ENCODE results near the gene TRIM41.
"Not testable (repeated sequence)": the region's sequence is repeated elsewhere in the genome, so short reads cannot be mapped to it uniquely, and the experiment has no call there.

TRIM41 gene

DNA sequence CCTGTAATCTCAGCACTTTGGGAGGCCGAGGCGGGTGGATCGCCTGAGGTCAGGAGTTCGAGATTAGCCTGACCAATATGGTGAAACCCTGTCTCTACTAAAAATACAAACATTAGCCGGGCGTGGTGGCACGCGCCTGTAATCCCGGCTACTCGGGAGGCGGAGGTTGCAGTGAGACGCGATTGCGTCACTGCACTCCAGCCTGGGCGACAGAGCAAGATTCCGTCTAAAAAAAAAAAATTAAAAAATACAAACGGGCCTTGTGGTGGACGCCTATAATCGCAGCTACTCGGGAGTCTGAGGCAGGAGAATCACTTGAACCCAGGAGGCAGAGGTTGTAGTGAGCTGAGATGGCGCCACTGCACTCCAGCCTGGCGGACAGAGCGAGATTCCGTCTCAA is 14.1 kb upstream of the TRIM41 start:
- not testable (repeated sequence) for DNase-seq (ENCODE audit: insufficient read length, low spot score); FAIRE-seq

DNA sequence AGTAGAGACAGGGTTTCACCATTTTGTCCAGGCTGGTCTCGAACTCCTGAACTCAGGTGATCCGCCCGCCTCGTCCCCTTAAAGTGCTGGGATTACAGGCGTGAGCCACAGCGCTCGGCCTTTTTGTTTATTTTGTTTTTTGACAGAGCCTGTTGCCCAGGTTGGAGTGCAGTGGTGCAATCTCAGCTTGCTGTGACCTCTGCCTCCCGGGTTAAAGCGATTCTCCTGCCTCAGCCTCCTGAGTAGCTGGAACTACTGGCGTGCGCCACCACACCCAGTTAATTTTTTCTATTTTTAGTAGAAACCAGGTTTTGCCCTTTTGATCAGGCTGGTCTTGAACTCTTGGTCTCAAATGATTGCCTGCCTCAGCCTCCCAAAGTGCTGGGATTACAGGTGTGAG is 12.9 kb upstream of the TRIM41 start:
- FAIRE-seq; DNase-seq (ENCODE audit: insufficient read length, low spot score): not testable (repeated sequence)

DNA sequence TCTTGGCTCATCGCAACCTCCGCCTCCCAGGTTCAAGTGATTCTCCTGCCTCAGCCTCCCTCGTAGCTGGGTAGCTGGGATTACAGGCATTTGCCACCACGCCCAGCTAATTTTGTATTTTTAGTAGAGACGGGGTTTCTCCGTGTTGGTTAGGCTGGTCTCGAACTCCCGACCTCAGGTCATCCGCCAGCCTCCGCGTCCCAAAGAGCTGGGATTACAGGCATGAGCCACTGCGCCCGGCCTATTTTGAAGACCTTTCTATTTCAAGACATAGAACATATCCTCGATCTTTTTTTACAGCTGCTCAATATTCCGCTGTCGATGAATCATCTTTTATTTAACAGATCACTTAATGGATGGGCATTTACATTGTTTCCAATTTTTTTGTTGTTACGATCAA is 12.4 kb upstream of the TRIM41 start:
- FAIRE-seq, result not testable (repeated sequence)

DNA sequence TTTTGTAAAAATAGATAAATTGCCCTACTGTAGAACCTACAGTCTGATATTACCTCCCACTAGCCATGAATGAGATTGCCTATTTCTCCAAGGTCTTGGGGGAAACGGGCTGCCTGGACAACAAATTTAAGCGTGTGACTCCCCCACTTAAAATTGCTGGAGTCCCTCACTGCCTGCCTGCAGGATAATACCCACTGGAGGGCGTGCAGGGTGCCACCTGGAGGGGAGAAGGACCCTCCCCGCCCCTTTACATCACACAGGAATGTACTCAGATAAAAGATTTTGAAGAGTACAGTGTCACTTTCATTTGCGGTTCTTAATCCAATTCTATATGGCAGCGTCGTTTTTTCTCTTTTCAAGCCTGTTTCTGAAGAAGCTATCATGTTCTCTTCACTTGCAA is 11.9 kb upstream of the TRIM41 start:
- DNase-seq (ENCODE audit: insufficient read length, low spot score) (no peak), FAIRE-seq (no peak)

More for the DNA sequence above, 12.4 kb upstream of the TRIM41 start:
- DNase-seq (ENCODE audit: insufficient read length, low spot score), result not testable (repeated sequence)

DNA sequence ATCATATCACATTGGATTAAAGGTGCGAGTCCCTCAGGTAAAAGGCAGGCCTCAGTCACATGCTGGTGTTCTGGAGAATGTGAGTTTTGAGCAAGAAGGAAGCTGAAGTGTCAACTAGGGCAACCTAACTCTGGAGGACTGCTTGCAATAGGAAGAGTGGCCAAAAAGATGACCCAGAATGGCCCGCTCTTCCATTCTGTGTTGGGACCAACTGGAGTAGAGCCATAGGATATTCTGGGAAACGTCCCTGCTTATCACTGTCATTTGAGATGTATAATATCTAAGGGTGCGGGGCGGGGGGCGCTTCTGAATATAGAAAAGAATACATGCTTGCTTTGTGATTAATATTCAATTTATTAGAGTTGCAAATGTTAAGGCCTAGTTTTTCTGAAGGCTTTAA is 11.0 kb upstream of the TRIM41 start:
- no peak for FAIRE-seq

DNA sequence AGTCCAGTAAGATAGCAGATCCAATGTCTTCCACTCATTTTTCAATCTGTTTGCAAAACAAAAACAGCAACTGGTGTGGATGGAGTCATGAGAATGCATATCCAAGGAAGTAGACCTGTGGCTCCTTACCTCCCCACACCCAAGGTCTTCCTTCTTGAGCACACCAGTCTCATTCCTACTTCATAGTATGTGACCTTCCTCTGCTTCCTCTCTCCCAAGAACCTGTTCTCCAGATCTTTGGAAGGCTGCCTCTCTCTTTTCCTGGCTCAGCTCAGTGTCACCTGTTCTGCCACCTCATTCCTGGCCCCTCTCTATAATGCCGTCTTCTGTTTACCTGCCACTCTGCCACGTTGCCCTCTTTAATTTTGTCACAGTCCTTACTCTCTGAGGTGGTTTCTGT is 10.1 kb upstream of the TRIM41 start:
- DNase-seq (ENCODE audit: insufficient read length, low spot score) (no peak), FAIRE-seq (no peak)

More for the DNA sequence above, 11.0 kb upstream of the TRIM41 start:
- no peak for DNase-seq (ENCODE audit: insufficient read length, low spot score)

DNA sequence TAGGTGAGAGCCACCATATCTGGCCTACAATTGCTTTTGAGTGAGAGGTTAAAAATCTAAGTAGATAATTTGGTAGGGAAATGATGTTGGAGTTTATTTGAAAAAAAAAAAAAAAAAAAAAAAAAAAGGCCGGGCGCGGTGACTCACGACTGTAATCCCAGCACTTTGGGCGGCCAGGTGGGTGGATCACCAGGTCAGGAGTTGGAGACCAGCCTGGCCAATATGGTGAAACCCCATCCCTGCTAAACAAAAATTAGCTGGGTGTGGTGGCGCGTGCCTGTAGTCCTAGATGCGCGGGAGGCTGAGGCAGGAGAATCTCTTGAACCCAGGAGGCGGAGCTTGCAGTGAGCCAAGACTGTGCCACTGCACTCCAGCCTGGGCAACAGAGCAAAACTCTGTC is 8.8 kb upstream of the TRIM41 start:
- not testable (repeated sequence) for DNase-seq (ENCODE audit: insufficient read length, low spot score); FAIRE-seq

DNA sequence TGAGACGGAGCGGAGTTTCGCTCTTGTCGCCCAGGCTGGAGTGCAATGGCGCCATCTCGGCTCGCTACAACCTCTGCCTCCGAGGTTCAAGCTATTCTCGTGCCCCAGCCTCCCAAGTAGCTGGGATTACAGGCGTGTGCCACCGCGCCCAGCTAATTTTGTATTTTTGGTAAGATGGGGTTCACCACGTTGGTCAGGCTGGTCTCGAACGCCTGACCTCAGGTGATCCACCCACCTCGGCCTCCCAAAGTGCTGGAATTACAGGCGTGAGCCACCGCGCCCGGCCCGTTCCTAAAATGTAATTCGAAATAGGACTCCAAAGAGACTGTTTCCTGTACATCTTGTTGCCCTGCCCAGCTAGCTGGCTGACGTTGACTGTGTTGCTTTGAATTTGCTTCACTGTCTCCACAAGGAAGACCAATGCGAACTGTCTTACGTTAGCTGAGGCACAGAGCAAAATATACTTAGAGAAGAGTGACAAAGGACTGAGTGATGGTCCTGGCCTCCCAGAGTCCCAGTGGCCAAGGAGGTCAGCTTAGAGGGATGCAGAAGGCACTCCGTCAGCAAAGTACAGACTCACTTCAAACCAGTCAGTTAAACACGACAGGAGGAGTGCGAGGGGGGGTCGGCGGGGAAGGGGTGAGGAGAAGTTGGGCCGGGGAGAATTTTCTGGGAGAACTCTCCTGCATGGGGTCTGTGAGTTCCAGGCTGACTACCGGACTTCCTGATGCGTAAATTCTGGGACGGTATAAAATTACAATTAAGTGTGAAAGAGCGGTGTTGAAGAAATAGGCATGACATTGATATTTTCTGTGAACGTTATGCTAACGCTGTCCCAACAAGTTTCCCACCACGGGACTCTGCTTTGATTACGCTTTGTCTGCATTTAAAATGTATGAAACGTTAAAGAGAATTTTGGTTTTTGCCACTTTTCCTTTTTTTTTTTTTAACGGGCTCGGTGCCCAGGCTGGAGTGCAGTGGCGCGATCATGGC is 6.8 kb upstream of the TRIM41 start:
- peak; percentile 57 for FAIRE-seq
- no peak for DNase-seq (ENCODE audit: insufficient read length, low spot score)

DNA sequence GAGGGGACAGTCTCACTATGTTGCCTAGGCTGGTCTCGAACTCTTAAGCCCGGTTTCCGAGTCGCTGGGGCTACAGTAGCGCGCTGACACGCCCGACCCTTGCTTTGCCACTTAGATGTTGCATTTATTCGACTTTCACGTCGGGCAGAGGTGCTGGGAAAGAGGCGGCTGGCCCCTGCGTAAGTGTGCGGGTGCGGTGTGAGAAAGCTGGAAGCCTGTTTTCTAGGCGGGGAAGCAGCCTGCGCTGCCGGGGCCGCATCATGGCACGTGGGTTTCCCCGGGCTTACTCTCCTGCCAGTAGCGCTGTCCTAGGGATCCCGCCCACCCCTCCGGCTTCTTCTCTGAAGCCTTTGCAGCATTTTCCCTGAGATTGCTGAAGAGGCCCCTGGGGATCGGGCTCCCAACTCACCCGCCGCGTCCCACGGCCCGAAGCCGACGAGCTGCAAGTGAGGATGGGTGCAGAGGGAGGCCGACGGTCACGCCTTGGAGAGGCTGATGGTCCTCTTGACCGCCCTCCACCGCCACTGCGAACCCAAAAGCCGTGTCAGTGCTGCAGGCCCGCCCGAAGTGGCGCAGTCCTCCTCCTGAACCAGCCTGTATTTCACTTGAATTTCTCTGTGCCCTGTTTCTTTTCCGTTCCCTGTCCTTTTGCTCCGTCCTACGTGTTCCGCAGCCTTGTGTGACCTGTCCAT is 5.8 kb upstream of the TRIM41 start:
- FAIRE-seq, result no peak
- DNase-seq (ENCODE audit: insufficient read length, low spot score), result no peak

DNA sequence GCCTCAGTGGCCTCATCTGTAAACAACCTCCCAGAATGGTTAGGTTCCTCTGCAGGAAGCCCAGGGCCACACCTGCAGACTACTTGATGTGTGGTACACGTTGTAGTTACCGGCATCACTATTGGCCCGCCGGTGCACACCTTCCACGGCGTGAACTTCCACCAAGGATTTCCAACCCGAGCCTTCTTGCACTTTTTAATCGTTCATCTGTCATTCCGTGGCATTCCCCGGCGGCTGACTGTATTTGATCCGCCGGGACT is 5.3 kb upstream of the TRIM41 start:
- FAIRE-seq, result no peak

DNA sequence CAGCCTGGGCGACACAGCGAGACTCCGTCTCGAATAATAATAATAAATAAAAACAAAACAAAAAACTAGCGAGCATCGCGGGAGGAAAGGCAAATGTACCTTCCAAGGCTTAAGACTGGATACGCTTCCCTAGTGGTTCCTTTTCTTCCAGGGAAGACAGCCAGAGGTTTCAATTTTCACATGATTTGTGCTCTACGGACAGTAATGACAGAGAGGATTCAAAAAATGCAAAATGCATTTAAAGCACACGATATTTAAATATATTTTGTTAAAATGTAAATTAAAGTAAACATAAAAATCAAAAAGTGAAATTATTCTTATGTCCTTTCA is 4.3 kb upstream of the TRIM41 start:
- FAIRE-seq (no peak), DNase-seq (ENCODE audit: insufficient read length, low spot score) (no peak)

More for the DNA sequence above, 5.3 kb upstream of the TRIM41 start:
- no peak for DNase-seq (ENCODE audit: insufficient read length, low spot score)

DNA sequence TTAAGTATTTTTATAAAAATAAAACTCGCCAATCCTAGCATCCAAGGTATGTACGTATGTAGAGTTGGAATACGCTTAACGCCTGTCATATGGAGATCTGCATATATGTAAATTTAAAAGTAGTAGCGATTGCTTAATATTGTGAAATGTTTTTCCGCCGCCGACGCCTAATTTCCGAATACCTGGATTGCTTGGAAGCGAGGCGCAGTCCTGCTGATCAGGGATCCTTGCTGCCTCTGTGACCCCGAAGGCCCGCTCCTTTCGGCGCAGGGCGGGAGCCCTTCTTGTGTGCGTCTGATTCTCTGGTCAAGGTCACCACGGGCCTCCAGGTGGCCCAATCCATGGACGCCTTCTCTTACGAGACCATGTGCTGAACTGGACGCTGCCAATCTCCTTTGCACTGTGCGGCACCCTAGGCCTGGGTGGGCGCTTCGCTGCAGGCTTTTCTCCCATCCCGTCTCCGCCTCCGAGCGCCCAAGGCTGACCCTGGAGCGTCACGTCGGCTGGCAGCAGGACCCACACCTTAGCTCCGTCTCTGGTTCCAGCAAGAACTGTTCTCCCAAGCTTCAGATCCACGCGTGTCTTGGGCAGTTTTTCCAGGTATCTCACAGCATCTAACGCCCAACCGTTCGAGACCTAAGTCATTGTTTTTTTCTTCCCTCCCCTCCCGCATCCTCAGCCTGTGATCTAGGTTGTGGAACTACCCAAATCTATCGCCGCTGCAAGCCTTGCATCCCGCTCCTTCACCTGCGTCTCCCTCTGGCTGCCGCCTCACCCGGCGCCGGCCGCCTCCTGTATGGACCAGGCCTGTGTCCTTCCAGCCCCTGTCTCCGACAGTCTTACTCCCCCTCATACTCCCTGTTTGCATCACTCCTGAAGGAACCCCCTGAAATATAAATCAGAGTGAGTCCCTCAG is 3.6 kb upstream of the TRIM41 start:
- no peak for FAIRE-seq
- DNase-seq (ENCODE audit: insufficient read length, low spot score), result no peak

DNA sequence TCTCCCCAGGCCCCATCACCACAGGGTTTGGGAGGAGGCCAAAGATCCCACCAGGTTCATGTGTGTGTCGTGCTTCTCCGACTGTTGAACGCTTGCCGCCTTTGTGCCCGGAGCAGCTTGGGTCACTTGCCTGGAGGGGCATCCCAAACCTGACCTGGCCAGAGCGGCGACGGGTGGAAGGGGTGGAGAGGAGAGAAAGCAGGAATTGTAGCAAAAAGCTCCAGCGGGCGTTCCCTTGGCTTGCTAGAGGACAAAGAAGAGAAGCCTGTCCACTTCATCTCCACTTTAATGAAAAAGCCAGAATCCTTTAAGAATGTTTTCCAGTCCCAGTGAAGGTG is 2.9 kb upstream of the TRIM41 start:
- DNase-seq (ENCODE audit: insufficient read length, low spot score) (no peak), FAIRE-seq (no peak)

DNA sequence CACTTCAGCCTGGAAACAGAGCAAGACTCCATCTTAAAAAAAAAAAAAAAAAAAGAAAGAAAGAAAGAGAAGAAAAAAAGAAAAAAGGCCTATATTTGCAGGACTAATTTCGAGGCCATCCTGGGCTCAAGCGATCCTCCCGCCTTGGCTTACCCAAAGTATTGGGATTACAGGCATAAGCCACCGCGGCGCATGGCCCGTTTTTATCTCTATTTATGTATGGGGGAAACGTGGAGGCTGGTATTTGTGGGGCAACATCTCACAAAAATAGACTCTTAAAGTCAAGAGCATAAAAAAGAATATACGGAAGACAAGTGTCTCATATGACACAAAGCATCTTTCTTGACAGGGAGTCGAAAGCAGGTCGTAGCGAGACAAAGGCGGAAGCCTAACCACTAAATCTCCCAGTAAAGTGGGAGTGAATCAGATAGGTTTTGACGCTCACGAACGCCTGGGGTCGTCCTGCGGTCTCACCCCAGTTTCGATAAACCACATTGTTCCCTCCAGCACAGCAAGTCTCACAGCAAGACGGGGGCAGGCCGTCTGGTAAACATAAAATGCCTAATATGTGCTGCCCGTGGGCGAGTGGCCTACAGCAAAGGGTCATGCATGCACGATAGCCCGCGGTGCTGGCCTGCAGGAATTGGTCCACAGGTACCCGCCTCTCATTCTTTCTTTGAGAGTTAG is 1.8 kb upstream of the TRIM41 start:
- DNase-seq (ENCODE audit: insufficient read length, low spot score) (no peak), FAIRE-seq (no peak)

DNA sequence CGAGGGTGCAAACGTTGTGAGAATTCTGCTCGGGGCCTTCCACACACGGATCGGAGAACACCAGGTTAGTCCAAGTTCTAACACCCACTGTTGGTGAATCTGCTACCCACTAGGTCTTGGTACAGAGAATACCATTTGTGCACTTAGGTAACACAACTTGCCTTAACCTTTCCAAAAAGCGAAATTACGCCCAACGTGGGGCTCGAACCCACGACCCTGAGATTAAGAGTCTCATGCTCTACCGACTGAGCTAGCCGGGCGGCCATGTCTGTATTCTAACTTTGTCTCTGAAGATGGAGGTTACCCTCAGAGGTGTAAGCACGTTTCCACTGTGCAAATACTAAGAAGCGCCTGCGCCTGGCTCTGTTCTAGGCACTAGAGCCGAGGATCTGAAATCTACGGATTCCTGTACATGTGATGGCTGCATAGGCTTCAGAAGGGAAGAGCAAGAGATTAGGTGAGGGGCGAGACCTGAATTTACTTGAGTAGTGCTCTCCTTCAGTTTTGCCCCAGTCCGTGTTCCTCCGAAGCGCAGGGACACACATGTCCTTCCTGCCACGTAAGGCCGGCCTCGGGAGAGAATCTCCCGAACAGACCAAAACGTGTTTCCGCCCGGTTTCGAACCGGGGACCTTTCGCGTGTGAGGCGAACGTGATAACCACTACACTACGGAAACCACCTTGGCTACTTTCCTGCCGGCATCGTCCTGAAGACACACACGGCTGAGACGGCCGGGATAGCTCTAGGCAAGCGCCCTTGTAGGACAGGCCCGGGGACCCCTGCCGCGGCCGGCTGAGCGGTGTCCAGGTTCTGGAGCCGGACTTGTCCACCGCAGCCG is 1.1 kb upstream of the TRIM41 start:
- FAIRE-seq (peak; percentile 67), DNase-seq (ENCODE audit: insufficient read length, low spot score) (no peak)

DNA sequence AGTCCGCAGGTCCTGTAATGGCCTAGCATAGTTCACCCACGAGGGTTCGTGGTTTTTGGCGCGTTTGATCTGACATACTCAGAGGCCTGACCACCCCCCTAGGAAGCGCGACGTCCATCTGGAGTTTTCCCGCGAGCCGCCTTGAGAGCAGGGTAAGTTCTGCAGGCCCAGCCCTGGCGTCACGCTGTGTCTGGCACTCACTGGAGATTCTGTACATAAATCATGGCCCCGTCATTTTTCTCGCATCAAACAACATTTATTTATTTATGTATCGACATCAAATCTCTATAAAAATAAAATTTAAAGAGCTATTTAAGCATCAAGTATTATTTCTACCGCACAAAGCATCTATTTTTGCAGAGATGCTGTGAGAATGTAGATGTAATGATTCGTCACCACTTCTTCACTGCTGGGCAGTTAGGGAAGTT is 437 bp upstream of the TRIM41 start:
- DNase-seq (ENCODE audit: insufficient read length, low spot score), result no peak
- no peak for FAIRE-seq

DNA sequence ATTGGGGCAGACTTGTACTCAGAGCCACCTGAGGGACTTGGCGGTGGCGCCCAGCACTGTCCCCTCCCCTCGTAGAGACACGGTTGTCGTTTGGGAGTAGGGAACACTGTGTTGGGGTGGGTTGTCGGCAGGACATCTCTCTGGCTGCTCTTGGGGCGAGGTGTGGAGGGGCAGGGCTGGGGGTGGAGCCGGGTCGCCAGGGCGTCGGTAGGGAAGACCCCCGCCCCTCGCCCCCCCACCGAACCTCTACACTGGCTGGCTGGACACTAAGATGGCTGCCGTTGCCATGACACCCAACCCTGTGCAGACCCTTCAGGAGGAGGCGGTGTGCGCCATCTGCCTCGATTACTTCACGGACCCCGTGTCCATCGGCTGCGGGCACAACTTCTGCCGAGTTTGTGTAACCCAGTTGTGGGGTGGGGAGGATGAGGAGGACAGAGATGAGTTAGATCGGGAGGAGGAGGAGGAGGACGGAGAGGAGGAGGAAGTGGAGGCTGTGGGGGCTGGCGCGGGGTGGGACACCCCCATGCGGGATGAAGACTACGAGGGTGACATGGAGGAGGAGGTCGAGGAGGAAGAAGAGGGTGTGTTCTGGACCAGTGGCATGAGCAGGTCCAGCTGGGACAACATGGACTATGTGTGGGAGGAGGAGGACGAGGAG is 778 bp downstream of the TRIM41 start:
- FAIRE-seq (no peak), DNase-seq (ENCODE audit: insufficient read length, low spot score) (no peak)

DNA sequence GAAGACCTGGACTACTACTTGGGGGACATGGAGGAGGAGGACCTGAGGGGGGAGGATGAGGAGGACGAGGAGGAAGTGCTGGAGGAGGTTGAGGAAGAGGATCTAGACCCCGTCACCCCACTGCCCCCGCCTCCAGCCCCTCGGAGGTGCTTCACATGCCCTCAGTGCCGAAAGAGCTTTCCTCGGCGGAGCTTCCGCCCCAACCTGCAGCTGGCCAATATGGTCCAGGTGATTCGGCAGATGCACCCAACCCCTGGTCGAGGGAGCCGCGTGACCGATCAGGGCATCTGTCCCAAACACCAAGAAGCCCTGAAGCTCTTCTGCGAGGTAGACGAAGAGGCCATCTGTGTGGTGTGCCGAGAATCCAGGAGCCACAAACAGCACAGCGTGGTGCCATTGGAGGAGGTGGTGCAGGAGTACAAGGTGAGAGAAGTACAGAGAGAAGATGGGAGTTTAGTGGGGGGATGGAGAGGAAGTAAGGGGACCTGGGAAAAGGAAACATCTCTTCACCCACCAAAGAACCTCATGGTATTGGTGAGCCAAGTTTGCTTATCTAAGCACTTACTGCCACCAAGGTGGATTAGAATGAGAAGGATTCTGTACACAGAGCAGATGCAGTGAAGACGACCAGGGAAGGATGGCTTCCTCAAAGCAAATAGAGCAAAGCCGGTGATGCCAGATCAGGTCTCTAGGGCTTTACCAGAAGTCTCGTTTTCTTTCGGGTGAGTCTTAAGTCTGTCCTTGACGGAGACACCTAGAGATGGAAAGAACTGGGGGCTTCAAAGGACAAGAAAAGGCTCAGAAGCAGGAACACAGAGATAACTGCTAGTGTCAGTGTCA is 1.5 kb downstream of the TRIM41 start:
- DNase-seq (ENCODE audit: insufficient read length, low spot score) (no peak), FAIRE-seq (no peak)

All from GM19239 (cell line).